ENCODE measurements around the gene MRFAP1. TPM values are rescaled to one million over a fixed set of nuclear protein-coding genes. Genes with fewer than 3 reads are reported as not detected.
"Not testable (repeated sequence)": the region's sequence is repeated elsewhere in the genome, so short reads cannot be mapped to it uniquely, and the experiment has no call there.

MRFAP1 gene
- total RNA-seq, 2 donors from 2014 or later: 72.7 to 114 TPM

GRCh38 chr4:6665320-6665654 is 24.8 kb downstream of the MRFAP1 start:
- Mint-ChIP-seq H3K27ac (no peak overlapping the region), H3K36me3 (no peaks in the 10 kb centered on the region), H3K9me3 (no peaks in the 10 kb centered on the region)
- DNase-seq (ENCODE audit: low spot score in 2 of 2) (no peak), ATAC-seq (no peak)

- H3K27ac Mint-ChIP-seq: no peak overlapping the region
- no peaks in the 10 kb centered on the region for H3K9me3 Mint-ChIP-seq
- H3K36me3 Mint-ChIP-seq: peaks cover 0 to 3% of the 10 kb centered on the region in 2 donors
- ATAC-seq (no peak), DNase-seq (ENCODE audit: low spot score in 2 of 2) (no peak)
These were observed 27.9 kb downstream of the MRFAP1 start for GRCh38 chr4:6668391-6668790.

- H3K36me3 Mint-ChIP-seq: peaks cover 19 to 32% of the 10 kb centered on the region in 2 donors
- H3K27ac Mint-ChIP-seq: no peak overlapping the region
- DNase-seq (ENCODE audit: low spot score in 2 of 2): no peak
- no peak for ATAC-seq
- H3K9me3 Mint-ChIP-seq: no peaks in the 10 kb centered on the region
These were observed 31.2 kb downstream of the MRFAP1 start for GRCh38 chr4:6671648-6672047.

GRCh38 chr4:6672131-6672530 is 31.6 kb downstream of the MRFAP1 start:
- DNase-seq (ENCODE audit: low spot score in 2 of 2) (no peak), ATAC-seq (no peak)
- no peak overlapping the region for H3K27ac Mint-ChIP-seq
- no peaks in the 10 kb centered on the region for H3K9me3 Mint-ChIP-seq
- H3K36me3 Mint-ChIP-seq: peaks cover 23 to 34% of the 10 kb centered on the region in 2 donors

GRCh38 chr4:6672541-6673190 is 32.2 kb downstream of the MRFAP1 start:
- H3K9me3 Mint-ChIP-seq; DNase-seq (ENCODE audit: low spot score in 2 of 2); ATAC-seq: not testable (repeated sequence)
- Mint-ChIP-seq H3K36me3 (peaks cover 29 to 34% of the 10 kb centered on the region in 2 donors), H3K27ac (peak overlapping the region; percentile 96 to 97)

GRCh38 chr4:6673191-6673659 is 32.7 kb downstream of the MRFAP1 start:
- DNase-seq (ENCODE audit: low spot score in 2 of 2): peak; percentile 69 to 73
- peak in 1 of 2 donors; percentile 32 for ATAC-seq
- H3K27ac Mint-ChIP-seq: peak overlapping the region; percentile 96 to 97
- H3K36me3 Mint-ChIP-seq: peaks cover 32 to 35% of the 10 kb centered on the region in 2 donors
- not testable (repeated sequence) for H3K9me3 Mint-ChIP-seq

- H3K36me3 Mint-ChIP-seq: peaks cover 38 to 41% of the 10 kb centered on the region in 2 donors
- H3K9me3 Mint-ChIP-seq: no peaks in the 10 kb centered on the region
- peak overlapping the region; percentile 96 to 97 for H3K27ac Mint-ChIP-seq
- DNase-seq (ENCODE audit: low spot score in 2 of 2): peak; percentile 90 to 95
- peak; percentile 73 to 77 for ATAC-seq
These were observed 33.4 kb downstream of the MRFAP1 start for GRCh38 chr4:6673660-6674499.

GRCh38 chr4:6674500-6675149 is 34.1 kb downstream of the MRFAP1 start:
- Mint-ChIP-seq H3K36me3 (peaks cover 46 to 48% of the 10 kb centered on the region in 2 donors), H3K9me3 (no peaks in the 10 kb centered on the region), H3K27ac (peak overlapping the region; percentile 92 to 96)
- ATAC-seq: peak; percentile 33 to 61
- peak in 1 of 2 donors; percentile 52 for DNase-seq (ENCODE audit: low spot score in 2 of 2)

- peaks cover 54 to 58% of the 10 kb centered on the region in 2 donors for H3K36me3 Mint-ChIP-seq
- no peak for ATAC-seq
- DNase-seq (ENCODE audit: low spot score in 2 of 2): no peak
These were observed 36.5 kb downstream of the MRFAP1 start for GRCh38 chr4:6676722-6677558.

GRCh38 chr4:6680372-6681034 is 40.0 kb downstream of the MRFAP1 start:
- Mint-ChIP-seq H3K36me3 (peaks cover 38 to 47% of the 10 kb centered on the region in 2 donors), H3K9me3 (no peaks in the 10 kb centered on the region), H3K27ac (peak overlapping the region in 1 of 2 donors; percentile 20)
- ATAC-seq (no peak), DNase-seq (ENCODE audit: low spot score in 2 of 2) (no peak)

More at GRCh38 chr4:6676722-6677558, 36.5 kb downstream of the MRFAP1 start:
- H3K27ac Mint-ChIP-seq: peak overlapping the region; percentile 92 to 96
- no peaks in the 10 kb centered on the region for H3K9me3 Mint-ChIP-seq

- ATAC-seq (no peak), DNase-seq (ENCODE audit: low spot score in 2 of 2) (no peak)
- peak overlapping the region in 1 of 2 donors; percentile 20 for H3K27ac Mint-ChIP-seq
- peaks cover 31 to 40% of the 10 kb centered on the region in 2 donors for H3K36me3 Mint-ChIP-seq
- H3K9me3 Mint-ChIP-seq: no peaks in the 10 kb centered on the region
These were observed 40.7 kb downstream of the MRFAP1 start for GRCh38 chr4:6681191-6681590.

- DNase-seq (ENCODE audit: low spot score in 2 of 2): no peak
- H3K9me3 Mint-ChIP-seq: no peaks in the 10 kb centered on the region
- no peak for ATAC-seq
- H3K27ac Mint-ChIP-seq: no peak overlapping the region
- H3K36me3 Mint-ChIP-seq: peaks cover 23 to 24% of the 10 kb centered on the region in 2 donors
These were observed 42.5 kb downstream of the MRFAP1 start for GRCh38 chr4:6682862-6683590.

GRCh38 chr4:6684656-6685055 is 44.2 kb downstream of the MRFAP1 start:
- ATAC-seq (no peak), DNase-seq (ENCODE audit: low spot score in 2 of 2) (no peak)
- Mint-ChIP-seq H3K27ac (no peak overlapping the region), H3K9me3 (no peaks in the 10 kb centered on the region), H3K36me3 (peaks cover 8 to 10% of the 10 kb centered on the region in 2 donors)

GRCh38 chr4:6686104-6686787 is 45.8 kb downstream of the MRFAP1 start:
- Mint-ChIP-seq H3K9me3 (no peaks in the 10 kb centered on the region), H3K36me3 (no peaks in the 10 kb centered on the region), H3K27ac (no peak overlapping the region)
- ATAC-seq: no peak
- no peak for DNase-seq (ENCODE audit: low spot score in 2 of 2)
